ENCODE data around the gene FMNL2. TPM values are rescaled to one million over a fixed set of nuclear protein-coding genes. Genes with fewer than 3 reads are reported as not detected.

Gene FMNL2
- total RNA-seq, 4 donors from 2014 or later = 5.8 to 19.8 (median 16.9) TPM

GRCh38 chr2:152489364-152489763, 154.4 kb downstream of the FMNL2 start:
- TF ChIP-seq POLR2A (IDR thresholded peaks at IDR 0.05) (no peak), CTCF (IDR thresholded peaks at IDR 0.05) (no peak)
- intact Hi-C loops (cut with DNase I) = no loop called here
- Histone ChIP-seq H3K4me1 (peaks cover 0 to 41% (median 5%) of the 10 kb centered on the region in 3 donors), H3K27me3 (no peaks in the 10 kb centered on the region), H3K4me3 (no peak overlapping the region), H3K36me3 (no peaks in the 10 kb centered on the region), H3K27ac (no peak overlapping the region), H3K9me3 (no peaks in the 10 kb centered on the region)
- WGBS, 2 donors = 67 to 69% methylated on average over 2 of the region's 2 CpGs
- DNase-seq = no peak

GRCh38 chr2:152490686-152491455, 155.9 kb downstream of the FMNL2 start:
- no peak overlapping the region for H3K4me3 ChIP-seq
- H3K9me3 ChIP-seq = no peaks in the 10 kb centered on the region
- H3K27ac ChIP-seq = peak overlapping the region in 2 of 4 donors; percentile 38 to 44
- H3K36me3 ChIP-seq = no peaks in the 10 kb centered on the region
- H3K27me3 ChIP-seq = no peaks in the 10 kb centered on the region
- H3K4me1 ChIP-seq = peaks cover 0 to 42% (median 5%) of the 10 kb centered on the region in 3 donors
- intact Hi-C loops (cut with DNase I) = no loop called here
- TF ChIP-seq CTCF (IDR thresholded peaks at IDR 0.05) (no peak), POLR2A (IDR thresholded peaks at IDR 0.05) (no peak)
- WGBS, 2 donors = 37 to 64% methylated on average over 6 of the region's 6 CpGs
- no peak for DNase-seq

- Histone ChIP-seq H3K4me3 (no peak overlapping the region), H3K27ac (peak overlapping the region in 2 of 4 donors; percentile 7 to 10), H3K4me1 (peaks cover 0 to 30% (median 5%) of the 10 kb centered on the region in 3 donors), H3K36me3 (no peaks in the 10 kb centered on the region), H3K9me3 (no peaks in the 10 kb centered on the region), H3K27me3 (no peaks in the 10 kb centered on the region)
- TF ChIP-seq POLR2A (IDR thresholded peaks at IDR 0.05) (no peak), CTCF (IDR thresholded peaks at IDR 0.05) (no peak)
- DNase-seq = no peak
- WGBS, 2 donors = 59 to 66% methylated on average over 5 of the region's 5 CpGs
- intact Hi-C loops (cut with DNase I) = no loop called here
Observed at GRCh38 chr2:152492131-152492530, 157.2 kb downstream of the FMNL2 start.

GRCh38 chr2:152492911-152493310, 157.9 kb downstream of the FMNL2 start:
- Histone ChIP-seq H3K27ac (no peak overlapping the region), H3K4me1 (peaks cover 0 to 30% (median 5%) of the 10 kb centered on the region in 3 donors), H3K36me3 (no peaks in the 10 kb centered on the region), H3K9me3 (no peaks in the 10 kb centered on the region), H3K4me3 (no peak overlapping the region), H3K27me3 (no peaks in the 10 kb centered on the region)
- no peak for TF ChIP-seq POLR2A (IDR thresholded peaks at IDR 0.05)
- WGBS, 2 donors = 64 to 72% methylated on average over 2 of the region's 2 CpGs
- no peak for DNase-seq
- intact Hi-C loops (cut with DNase I) = no loop called here

GRCh38 chr2:152493417-152493816, 158.4 kb downstream of the FMNL2 start:
- WGBS, 2 donors = 79 to 94% methylated on average over 1 to 2 of the region's 2 CpGs
- H3K4me1 ChIP-seq = peaks cover 0 to 30% (median 5%) of the 10 kb centered on the region in 3 donors
- peak overlapping the region in 1 of 4 donors; percentile 0 for H3K27ac ChIP-seq
- H3K27me3 ChIP-seq = no peaks in the 10 kb centered on the region
- DNase-seq = no peak
- TF ChIP-seq CTCF (IDR thresholded peaks at IDR 0.05) (no peak), POLR2A (IDR thresholded peaks at IDR 0.05) (no peak)
- no peak overlapping the region for H3K4me3 ChIP-seq
- no peaks in the 10 kb centered on the region for H3K9me3 ChIP-seq
- intact Hi-C loops (cut with DNase I) = no loop called here
- no peaks in the 10 kb centered on the region for H3K36me3 ChIP-seq

Data from esophagus squamous epithelium (tissue), 5 donors.